Measurements from ENCODE around the gene CD68. TPM values are rescaled to one million over a fixed set of nuclear protein-coding genes. Genes with fewer than 3 reads are reported as not detected.
"Not testable (repeated sequence)": the region's sequence is repeated elsewhere in the genome, so short reads cannot be mapped to it uniquely, and the experiment has no call there.

CD68 gene
- total RNA-seq, 1 donor from 2014 or later = 61.0 TPM

DNA sequence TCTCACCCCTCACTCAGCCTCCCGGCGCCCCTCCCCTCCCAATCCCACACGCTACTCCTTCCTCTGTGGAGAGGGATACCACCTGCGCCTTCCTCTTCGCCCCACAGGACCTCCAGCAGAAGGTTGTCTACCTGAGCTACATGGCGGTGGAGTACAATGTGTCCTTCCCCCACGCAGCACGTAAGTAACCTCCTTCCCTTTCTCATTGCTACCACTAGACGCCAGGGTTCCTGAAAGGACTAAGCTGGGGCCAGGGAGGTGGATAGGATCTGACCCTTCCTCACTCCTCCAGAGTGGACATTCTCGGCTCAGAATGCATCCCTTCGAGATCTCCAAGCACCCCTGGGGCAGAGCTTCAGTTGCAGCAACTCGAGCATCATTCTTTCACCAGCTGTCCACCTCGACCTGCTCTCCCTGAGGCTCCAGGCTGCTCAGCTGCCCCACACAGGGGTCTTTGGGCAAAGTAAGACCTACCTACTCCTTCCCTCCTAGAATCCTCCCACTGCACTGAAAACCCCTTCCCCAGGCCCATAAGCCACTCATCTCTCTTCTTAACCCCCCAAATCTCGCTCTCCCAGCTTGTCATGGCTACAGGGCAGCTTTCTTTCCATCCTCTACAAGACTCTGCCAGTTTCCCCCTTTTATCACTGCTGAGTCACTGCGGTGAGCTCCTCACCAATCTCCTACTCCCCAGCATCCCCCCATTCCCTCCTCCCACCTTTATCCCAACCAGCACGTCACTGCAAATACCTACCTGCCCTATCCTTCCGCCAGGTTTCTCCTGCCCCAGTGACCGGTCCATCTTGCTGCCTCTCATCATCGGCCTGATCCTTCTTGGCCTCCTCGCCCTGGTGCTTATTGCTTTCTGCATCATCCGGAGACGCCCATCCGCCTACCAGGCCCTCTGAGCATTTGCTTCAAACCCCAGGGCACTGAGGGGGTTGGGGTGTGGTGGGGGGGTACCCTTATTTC, 1.5 kb downstream of the CD68 start:
- no peak for DNase-seq (ENCODE audit: low spot score)

DNA sequence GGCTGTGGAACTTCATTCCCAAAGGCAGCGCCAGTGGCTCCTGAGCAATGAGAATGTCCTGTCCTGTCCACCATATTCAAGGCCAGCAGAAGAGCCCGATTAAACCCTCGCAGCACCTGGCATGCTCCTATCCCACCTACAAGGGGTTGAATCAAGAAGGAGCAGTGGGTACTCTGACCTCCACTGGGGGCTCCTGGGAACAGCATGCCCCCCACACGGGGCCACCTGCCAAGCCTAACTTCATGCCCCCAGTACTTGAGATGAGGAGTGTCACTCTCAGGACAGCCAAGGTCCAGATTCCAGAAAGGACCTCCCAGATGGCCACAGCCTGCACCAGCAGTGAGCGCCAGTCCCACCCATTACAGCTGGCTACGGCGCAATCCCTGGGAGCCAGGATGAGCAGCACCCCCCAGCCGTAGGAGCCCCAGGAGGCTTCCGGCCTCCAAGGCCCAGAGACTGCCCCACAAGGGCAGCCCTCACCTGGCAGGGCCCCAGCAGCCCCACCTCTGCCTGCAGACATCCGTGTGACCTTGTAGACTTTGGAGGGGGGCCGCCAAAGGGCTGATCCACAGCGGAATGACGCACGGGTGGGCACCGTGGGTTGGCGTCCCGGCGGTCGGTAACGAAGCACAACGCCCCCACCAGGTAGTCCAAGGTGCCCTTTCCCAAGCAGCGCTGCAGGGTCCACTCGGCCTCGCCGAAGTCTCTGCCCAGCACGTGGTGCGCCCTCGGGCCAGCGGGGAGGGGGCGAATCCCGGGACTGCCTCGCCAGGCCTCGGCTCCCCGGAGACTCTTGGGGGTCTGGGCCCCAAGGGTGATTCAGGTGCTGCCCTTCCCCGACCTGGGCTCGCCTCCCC, 3.2 kb downstream of the CD68 start:
- no peak for DNase-seq (ENCODE audit: low spot score)

DNA sequence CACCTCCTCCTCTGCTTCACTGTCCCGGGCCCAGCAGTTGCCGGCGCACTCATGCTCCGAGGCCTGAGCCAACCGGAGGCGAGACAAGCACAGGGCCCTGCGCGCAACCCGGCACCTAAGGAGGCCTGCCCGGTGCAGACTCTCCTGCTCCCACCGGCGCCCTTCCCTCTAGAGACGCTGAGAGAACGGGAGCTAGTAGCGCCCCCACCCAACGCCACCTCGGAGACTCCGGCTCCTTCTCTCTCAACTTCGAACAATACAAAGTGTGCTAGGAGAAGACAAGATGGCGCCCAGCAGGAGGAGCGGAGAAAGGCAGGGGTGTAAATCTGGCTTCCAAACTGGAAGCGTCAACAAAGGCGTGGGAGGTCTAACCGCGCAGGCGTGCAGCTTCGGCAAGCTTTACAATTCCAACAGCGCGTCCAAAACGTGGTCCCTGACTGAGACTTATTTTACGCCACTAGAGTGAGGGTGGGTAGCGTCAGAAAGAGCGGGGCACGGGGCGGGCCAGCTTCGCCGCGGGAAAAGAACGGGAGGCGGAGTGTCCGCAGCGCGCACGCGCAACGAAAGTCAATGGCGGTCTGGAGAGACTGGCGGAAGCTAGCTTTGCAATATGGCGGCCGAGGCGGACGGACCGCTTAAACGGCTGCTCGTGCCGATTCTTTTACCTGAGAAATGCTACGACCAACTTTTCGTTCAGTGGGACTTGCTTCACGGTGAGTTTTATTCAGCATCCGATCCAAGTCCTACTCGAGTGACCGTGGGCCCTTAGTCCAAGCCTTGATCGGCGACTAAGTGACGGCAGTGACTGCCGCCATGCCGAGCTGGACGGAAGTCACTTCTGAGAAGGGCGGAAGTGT, 4.0 kb downstream of the CD68 start, which contains the start of gene MPDU1:
Gene MPDU1 (plus strand): TSS at position 600 of the 857 bp plus-strand sequence. CDS start 11 bp downstream, at position 611.
- DNase-seq (ENCODE audit: low spot score) = peak; percentile 97

DNA sequence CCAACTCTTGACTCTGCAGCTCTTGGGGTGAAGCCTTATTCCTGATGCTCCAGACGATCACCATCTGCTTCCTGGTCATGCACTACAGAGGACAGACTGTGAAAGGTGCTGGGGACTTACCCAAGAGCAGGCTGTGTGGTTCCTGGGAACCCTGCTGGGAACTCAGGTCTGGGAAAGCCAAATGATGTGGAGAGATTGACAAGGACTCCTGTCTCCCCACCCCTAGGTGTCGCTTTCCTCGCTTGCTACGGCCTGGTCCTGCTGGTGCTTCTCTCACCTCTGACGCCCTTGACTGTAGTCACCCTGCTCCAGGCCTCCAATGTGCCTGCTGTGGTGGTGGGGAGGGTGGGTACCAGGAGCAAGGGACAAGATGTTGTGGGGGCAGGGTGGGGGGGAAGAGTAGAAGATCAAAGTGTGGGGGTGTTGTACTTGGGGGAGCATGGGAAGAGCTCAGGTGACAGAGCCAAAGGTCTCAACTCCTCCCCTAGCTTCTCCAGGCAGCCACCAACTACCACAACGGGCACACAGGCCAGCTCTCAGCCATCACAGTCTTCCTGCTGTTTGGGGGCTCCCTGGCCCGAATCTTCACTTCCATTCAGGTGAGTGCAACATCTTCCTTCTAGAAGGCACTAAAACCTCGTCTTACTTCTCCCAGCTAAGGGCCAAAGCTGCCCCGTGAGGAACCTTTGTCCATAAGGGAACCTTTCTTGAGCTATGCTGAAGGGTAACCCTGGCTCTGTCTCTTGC, 7.4 kb downstream of the CD68 start:
- DNase-seq (ENCODE audit: low spot score) = no peak

DNA sequence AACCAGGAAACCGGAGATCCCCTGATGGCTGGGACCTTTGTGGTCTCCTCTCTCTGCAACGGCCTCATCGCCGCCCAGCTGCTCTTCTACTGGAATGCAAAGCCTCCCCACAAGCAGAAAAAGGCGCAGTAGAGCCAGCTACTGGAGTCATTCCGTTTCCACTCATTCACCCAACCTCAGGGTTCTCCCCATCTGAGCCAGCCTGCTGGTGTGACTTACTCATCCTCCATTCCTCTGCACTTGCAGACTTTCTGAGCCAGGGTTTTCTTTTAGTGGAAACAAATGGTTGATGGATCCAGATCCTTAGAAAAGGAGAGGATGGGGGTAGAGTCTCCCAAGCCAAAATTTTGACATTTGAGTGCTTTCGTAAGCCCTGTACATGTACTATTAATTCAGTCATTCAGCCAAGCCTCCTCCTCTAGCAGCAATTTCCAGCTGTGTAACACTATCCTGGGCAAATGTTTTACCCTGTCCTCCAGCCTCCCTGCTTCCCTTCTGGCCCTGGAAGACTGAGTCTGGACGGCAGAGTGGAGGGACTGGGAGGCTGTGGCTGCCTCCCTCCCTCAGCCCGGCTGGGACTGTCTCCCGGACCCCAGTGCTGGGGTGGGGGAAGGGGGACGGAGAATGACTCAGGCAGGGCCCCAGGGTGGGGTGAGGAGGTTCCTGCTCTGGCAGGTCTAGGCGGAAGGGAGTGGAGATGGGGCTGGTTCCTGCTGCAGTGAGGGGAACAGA, 8.1 kb downstream of the CD68 start:
- no peak for DNase-seq (ENCODE audit: low spot score)

DNA sequence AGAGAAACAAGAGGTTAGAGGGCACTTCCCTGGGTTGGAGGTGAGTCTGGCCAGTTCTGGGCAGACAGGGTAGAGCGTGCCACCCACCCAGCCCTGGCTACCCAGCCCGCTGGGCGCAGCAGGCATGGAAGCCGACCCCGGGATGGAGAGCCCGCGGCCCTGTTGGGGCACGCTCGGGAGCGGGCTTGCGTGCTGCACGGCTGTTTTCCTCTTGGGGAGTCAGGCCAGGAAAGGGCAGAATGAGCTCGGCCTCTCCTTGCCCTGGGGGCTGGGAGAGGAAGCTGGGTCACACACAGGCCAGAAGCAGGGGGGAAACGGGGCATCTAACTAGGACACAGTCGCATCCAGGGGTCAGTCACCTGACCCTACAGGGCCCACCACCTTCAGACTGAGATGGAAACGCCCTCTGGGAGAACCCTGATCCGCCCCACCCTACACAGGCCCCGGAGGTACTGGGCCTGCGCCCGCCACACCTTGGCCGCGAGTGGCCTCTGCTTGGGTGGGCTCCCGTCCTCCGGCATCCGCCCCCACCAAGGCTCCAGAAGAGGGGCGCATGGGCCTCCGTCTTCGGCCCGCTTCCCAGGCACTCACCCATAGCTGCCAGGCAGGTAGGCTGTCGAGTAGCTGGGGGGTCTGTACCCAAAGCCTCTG, 9.2 kb downstream of the CD68 start:
- no peak for DNase-seq (ENCODE audit: low spot score)

DNA sequence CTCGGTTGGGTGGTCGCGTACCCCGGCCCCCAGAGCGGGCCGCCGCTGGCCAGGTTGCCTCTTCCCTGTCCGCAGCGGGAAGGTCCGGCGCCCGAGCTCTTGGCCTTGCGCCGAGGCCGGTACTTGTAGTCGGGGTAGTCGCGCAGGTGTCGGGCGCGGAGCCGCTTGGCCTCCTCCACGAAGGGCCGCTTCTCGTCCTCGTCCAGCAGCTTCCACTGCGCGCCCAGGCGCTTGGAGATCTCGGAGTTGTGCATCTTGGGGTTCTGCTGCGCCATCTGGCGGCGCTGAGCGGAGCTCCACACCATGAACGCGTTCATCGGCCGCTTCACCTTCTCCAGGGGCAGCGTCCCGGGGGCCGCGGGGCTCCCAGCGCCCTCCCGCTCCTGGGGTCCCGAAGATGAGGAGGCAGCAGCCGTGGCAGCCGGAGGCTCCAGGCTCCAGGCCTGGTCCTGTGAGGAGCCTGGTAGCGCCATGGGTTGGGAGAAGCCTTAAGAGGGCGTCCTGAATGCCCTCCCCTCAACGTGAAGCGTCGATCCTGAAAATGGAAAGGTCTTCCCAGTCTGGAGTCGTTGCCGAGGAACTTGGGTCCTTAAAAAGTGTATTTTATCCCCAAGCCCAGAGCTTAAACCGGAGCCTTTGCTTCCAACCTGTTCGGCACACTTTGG, 9.9 kb downstream of the CD68 start:
- DNase-seq (ENCODE audit: low spot score) = peak; percentile 87

DNA sequence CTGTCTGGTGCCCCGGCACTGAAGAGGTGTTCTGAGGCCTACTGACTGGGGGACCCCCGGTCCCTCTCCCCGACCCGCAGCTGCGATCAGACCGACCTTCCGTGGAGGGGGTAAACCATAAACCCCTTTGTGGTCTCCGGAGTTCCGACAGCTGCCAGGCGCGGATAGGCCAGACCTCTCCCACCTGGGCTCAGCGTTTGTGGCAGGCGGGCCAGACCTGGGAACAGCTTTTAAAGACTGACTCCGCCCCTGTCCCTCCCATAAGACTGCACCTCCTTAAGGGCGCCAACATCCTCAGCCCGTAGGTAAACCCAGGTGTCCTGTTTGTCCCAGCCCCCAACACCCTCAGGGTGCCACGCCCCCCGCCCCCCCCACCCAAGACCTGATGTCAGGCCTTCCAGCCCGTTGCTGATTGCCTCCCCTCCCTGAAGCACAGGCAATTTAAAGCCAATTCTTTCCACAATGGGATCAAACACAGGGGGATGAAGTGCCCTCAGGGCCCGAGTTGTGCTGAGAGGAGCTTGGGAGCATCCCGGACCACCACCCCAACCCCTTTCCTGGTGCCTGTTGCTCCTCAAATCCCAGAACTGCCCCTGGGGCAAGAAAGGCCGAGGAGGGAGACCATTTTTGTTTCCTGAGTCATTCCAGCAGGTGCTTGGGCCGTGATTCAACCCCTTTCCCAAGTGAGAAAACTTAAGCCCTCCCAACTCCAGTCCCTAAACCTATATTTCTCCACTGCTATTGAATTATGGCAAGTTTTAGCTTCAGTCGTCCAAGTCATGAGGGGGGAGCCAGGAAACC, 10.7 kb downstream of the CD68 start, which contains the start of gene SOX15:
Gene SOX15 (minus strand): TSS at position 204 of the 801 bp plus-strand sequence. CDS start 418 bp downstream, outside the sequence.
- no peak for DNase-seq (ENCODE audit: low spot score)

DNA sequence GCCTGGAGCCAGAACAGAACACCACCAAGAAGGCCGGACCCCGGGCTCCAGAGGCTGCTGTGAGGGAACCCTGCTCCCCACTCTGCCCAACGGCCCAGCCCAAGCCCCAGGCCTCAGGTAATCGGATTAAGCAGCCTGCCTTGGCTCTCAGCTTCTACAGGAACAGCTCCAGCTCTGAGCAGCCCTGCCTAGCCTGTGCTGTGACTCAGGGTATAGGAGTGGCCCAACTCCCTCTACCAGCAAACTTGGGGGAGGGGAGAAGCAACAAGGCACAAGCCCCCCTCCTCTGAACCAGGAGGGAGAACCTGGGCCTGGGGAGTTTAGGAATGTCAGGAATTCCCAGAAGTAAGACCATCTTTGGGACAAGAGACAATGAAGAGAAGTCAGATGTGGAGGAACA, 11.3 kb downstream of the CD68 start:
- DNase-seq (ENCODE audit: low spot score) = no peak

DNA sequence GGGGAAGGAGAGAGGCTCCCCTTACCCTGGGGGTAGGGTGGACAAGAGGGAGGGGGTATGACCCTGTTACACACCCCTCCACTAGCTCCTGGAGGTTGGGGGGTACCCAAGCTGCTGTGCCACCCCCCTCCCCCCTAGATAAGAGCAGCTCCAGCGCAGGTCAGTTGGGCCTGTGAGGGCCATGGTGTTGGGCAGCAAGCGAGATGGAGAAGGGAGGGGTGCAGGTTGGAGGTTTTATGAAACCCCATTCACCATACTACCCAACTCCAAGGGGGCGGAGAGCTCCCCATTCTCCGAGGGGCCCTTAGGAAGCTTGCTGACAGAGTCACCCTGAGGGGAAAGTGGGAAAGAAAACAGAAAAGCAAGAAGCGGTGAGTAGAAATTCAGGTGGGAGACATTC, 12.2 kb downstream of the CD68 start:
- DNase-seq (ENCODE audit: low spot score) = no peak

DNA sequence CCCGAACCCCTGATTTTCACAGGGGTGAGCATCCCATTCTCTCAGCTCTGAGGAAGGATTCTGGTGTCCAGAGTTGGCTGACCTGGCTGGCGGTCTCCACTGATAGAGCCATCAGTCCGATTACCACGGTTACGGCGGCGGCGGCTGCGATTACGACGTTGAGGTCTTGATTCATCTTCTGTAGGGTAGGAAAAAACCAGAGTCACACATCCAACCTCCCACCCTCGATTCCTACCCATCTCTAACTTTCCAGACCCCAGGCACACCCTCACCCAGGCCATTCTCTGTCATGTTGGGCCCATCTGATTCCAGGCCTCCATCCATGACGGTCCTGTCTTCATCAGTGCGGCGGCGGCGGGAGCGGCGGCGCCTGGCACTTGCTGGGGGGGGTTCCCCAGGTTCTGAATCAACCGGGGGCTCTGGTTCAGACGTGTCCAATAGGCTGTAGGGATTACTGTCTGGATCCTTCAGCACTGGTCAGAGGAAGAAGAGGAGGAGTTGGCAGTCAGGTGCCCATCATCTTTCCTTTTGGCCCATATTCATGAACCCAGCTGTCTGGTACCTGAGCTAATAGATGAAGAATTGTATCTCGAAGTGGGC, 13.1 kb downstream of the CD68 start:
- no peak for DNase-seq (ENCODE audit: low spot score)

DNA sequence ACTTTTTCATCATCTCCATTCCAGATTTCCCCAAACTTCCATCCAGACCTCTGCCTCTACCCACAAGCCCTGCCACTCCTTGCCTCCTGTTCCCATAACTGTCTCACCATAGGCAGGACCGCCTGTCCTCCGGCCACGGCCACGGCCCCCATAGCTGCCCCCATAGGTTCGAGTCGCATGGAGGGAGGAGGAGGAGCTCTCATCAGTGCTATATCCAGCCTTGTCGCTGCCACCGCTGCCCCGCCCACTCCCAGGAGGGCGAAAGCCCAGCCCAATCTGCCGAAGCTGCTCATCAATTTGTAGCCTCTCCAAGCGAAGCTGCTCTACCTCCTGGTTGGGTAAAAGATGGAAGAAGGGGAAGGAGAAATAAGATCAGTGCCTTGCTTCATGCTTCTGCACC, 13.9 kb downstream of the CD68 start:
- DNase-seq (ENCODE audit: low spot score) = no peak

DNA sequence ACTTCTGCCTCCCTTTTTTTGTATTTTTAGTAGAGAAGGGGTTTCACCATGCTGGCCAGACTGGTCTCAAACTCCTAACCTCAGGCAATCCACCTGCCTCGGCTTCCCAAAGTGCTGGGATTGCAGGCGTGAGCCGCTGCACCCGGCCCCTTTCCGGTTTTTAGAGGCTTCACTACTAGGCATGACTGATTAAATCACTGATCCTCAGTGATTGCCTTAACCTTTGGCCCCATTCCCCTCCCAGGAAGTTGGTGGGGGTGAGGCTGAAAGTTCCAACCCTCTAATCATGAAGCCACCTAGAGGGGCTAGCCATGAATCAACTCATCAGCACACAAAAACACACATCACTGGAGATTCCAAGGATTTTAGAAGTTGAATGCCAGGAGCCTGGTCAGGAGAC, 18.1 kb downstream of the CD68 start:
- not testable (repeated sequence) for DNase-seq (ENCODE audit: low spot score)

DNA sequence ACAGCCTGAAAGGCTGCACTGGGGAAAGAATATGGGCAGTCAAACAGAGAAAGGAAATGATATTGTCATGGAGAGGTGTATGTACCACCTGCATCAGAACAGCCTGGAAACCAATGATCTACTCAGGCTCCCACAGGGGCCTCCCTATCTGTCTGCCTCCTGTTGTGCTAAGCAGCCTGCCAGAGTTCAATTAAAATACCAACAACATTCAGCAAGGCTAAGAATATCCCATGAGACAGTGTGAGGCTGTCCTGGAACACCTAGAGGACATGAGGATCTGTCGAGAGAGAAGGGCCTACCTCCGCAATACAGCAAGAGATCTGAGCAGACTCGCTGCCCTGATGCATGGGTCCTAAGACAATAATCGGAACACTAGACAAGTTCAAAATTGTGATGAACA, 26.8 kb downstream of the CD68 start:
- DNase-seq (ENCODE audit: low spot score) = no peak

DNA sequence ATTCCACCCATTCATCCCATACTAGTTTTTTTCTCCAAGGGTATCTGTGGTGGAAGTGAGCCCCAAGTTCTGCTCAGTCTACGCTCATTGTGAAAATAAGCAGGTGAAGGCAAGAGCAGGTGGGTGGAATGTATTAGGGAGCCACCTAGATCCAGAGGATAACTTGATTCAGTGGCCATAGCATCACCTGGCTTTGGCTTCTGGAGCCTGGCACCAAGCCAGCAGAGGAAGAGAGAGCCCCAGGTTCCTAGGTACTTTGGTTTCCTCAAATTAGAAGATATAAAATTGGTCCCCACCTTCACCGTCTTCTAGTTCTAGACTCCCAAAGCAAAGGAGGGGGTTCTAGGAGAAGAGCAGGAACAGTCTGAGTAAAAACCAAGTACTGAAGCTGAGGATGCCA, 31.2 kb downstream of the CD68 start:
- DNase-seq (ENCODE audit: low spot score) = no peak

DNA sequence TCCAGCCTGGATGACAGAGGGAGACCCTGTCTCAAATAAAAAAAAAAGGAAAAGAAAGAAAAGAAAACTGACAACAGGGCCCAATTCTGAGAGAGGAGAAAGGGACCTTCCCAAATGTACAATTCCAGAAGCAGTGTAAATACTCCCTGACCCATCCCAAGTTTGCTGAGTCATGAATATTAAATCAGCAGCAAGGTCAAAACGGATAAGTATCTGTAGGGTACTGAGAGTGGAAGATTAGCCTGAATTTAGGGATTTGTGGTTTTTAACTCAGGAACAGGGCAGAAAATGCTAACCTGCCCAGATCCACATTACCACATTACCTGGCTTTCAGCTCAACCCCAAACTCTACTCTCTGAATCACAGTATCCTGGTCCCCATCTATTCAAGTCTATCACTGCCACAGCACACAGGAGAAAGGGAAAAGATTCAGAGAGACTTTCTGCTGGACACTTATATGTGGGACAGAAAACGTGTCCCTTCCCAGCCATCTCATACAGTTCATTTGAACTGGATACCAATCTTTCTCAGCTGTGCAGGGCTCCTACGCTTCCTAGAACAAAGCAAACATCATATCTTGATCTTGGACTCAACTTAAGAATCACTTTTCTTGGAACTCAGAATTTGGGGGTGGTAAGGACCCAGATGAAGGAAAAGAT, 32.3 kb downstream of the CD68 start:
- no peak for DNase-seq (ENCODE audit: low spot score)

DNA sequence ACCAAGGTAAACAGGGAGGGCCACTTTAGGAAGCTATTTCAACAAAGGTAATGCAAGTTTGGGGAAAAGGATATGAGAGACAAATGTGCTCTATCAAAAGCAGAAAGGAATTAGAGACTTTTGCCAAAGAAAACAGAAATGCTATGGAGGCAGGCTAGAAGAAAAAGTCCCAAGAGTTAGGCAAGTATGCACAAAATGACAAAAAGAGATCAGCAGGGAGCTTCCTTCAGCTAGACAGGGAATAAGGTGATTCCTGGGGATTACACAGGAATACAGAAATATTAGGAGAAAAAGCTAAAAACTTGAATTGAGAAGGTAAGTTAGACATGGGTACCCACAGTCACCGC, 32.8 kb downstream of the CD68 start:
- DNase-seq (ENCODE audit: low spot score) = no peak

Measured in ureter (tissue), 1 donor.